AG20443 (cell line): ENCODE results near the gene WIPF3.

Source experiments
- DNase-seq: peaks from one replicate; pipeline ENCODE4 v3.0.0; 2012; ENCODE audit warnings: low spot score, mixed read lengths

Gene WIPF3, protein sequence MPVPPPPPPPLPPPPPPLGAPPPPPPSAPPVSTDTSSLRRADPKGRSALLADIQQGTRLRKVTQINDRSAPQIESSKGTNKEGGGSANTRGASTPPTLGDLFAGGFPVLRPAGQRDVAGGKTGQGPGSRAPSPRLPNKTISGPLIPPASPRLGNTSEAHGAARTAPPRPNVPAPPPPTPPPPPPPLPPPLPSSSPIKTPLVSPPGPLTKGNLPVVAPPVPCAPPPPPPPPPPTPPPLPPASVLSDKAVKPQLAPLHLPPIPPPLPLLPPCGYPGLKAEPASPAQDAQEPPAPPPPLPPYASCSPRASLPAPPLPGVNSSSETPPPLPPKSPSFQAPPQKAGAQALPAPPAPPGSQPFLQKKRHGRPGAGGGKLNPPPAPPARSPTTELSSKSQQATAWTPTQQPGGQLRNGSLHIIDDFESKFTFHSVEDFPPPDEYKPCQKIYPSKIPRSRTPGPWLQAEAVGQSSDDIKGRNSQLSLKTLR

DNA sequence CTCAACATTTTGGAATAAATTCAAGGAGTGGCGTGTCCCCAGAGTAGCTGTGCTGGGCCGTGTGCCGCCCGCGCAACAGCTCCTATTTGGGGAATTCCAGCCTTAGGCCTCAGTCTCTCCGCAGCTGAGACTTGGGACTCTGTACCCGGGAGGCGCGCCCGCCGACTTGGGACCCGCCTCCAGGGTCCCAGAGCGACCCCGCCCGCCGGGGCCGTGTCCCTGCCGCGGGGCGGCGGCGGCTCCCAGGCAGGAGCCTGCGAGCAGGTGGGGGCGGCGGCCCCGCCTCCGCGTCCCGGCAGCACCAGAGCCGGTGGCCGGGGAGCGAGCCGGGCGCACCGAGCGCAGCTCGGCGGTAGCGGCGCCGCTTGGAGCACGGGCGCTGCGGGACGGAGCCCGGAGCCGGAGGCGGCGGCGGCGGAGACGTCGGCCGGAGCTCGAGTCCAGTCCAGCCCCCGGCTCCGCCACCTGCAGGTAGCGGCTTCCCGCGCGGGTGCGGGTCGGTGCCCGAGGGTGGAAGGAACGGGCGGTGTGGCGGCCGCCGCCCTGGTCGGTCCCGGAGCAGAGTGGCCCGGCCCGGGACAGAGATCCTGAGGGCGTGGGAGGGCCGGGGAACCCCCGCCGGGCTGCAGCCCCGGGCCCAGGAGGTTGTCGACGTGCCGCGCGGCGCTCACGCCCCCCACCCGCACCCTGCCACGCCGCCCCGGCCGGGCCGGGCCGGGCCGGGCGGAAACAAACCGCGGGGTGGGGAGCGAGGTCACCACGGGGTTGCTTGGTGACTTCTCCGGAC lies at the start of gene WIPF3:
Gene WIPF3 (plus strand): TSS at position 301 of the 787 bp plus-strand sequence. CDS start 28,217 bp downstream, outside the sequence.
- peak; percentile 66 for DNase-seq

DNA sequence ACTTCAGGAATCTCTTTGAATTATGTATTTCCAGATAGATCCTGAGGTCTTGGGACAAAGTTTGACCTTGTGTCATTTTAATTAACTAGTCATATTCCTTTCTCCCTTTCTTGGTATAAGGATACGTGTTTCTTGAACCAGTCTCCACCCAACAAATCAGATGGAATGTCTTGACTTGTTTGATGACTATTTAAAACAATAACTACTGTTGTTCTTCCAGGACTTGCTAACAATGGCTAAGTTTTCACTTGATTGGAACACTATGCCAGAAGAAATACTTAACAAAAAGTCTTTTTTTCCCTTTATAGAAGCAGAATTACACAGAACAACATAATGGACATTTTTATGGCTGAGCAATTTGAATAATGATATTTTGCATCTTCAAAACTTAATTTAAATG lies 43.0 kb upstream of the WIPF3 start:
- DNase-seq: no peak

DNA sequence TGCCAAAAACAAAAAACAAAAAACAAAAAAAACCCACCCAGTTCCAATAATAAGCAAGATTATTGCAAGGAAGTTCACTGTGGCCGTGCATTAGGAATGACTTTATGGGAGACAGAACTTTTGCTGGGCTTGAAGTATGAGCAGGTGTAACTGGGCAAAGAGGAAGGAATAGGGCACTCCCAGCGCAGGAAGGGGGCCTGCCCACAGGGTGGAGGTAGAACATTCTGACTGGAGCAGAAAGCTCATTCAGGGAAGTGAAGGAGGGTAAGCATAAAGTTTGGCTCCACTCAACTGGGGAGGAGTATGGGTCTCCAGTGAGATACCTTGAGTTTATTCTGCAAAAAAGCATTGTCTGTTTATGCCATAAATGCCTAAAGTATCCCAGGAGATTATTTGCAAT lies 42.1 kb upstream of the WIPF3 start:
- no peak for DNase-seq

DNA sequence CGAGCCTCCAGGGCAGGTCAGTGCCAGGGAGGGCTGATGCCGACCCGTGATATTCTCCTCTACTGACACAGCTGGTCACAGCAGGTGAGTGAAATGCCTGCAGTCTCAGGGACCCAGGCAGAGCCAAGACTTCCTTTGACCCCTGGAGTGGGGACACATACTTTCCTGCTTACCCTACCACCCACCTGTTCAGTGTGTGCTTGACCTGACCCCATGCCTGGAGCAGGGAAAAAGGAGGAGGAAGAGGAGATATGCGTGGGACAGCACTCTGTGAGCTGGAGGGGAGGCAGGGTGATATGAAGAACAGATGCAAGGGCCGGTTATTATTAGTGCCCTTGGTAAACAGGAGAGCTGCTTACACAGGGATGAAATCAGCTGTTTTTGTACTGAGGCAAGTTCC lies 40.8 kb upstream of the WIPF3 start:
- no peak for DNase-seq

DNA sequence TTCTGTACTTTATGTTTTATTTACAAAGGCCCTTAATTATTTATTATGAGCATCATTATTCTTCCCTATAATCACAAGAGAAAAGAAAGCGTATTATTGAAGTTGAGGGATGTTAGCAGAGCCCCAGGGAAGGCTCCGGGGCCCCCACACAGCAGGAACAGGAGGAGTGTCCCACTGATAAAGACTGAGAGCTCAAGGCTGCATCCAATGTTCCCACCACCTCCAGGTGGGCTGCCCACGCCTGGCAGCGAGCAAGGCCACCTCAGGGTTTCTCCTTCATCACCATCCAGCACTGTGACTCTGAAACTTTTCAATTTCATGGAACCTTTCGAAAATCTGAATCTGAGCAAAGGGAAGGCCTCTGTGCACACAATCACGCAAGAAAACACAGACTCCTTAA lies 35.9 kb upstream of the WIPF3 start:
- no peak for DNase-seq

DNA sequence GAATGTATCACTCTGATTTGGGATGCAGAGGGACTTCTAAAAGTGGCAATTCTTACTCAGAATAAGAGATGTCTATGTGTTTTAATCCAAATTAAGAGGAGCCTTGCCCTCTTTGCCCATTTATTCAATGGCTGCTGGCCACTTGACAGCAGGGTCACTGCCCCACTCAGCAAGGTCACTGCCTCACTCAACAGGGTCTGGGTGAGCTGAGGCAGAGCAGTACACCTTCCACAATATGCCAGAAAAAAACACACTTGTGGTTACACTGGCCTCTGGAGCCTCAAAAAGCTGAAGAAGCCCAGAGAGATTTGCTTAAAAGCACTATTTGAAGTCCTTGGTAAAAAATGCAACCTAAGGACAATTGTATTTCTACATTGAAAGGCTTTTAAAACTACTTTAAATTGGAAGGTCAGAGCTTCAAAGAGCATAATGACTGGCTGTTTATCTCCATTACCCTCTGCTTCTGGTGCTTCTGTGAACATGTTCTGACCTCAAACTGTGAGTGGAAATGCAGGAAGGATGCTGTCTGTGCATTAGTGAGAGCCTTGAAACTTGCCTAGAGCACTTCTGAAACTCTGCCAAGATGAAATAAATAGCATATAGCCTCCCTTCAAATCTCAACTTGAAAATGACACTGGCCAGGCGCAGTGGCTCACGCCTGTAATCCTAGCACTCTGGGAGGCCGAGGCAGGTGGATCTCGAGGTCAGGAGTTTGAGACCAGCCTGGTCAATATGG lies 35.1 kb upstream of the WIPF3 start:
- no peak for DNase-seq

DNA sequence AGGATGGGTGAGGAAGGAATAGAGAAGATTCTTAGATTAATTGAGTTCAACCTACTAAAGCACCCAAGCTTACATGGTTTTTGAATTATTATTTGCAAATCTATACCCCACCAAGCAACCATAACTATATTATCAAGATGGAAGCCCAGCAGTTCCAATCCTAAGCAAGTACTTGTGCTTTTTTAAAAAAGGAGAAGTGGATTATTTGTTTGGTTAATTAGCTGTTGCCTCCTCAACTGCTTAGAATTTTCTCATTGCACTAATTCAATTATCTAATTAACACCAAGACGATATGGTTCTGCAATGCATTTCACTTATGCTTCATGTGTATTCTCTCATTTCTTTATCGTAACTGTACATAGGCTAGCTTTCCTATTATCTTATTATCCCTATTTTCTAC lies 27.3 kb upstream of the WIPF3 start:
- no peak for DNase-seq

DNA sequence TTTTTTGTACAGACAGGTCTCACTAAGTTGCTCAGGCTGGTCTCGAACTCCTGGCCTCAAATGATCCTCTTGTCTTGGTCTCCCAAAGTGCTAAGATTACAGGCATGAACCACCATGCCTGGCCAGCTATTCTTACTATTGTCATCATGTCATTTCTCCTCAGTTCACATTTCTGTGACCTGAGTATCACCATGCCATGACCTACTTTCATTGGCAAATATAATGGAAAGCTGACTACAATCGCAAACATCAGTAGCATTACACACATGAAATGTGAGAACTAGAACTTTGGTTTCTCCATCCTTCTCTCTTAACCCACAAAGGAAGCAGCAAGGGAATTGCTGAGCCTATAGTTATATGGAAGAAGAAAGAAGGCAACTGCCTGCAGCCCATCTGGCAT lies 26.0 kb upstream of the WIPF3 start:
- DNase-seq: no peak

DNA sequence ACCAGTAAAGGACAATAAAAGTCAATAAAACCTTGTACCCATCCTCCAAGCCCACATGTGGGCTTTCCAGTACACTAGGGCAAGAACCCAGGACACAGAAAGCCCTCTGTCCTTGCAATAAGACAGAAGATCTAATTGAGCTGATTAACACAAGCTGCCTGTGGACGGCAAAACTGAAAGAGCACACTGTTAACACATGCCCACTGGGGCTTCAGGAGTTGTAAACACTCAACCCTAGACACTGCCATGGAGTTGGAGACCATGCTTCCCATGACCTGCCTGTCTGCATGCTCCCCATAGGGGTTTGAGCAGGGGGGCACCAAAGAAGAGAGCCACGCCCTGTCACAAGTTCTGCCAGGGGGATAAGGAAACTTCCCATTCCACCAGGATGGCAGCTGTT lies 22.6 kb upstream of the WIPF3 start:
- no peak for DNase-seq

DNA sequence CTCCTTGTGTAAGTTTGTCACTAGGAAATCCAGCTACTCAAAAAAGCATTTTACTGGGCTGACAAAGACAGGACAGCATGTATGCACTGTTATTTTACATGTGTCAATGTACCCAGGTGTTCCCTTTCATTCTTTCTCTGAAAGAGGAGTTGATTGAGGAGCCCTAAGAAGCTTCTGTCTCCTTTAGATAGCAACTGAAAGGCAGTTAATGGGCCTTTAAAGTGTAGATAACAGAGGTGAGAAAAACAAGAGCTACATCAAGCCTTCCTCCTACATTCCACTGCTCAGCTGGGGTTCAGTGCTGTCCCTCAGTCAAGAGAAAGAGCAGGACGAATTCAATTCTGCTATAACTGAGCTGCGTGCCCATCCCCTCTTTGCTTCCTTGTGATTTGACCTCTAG lies 12.8 kb upstream of the WIPF3 start:
- DNase-seq: no peak

DNA sequence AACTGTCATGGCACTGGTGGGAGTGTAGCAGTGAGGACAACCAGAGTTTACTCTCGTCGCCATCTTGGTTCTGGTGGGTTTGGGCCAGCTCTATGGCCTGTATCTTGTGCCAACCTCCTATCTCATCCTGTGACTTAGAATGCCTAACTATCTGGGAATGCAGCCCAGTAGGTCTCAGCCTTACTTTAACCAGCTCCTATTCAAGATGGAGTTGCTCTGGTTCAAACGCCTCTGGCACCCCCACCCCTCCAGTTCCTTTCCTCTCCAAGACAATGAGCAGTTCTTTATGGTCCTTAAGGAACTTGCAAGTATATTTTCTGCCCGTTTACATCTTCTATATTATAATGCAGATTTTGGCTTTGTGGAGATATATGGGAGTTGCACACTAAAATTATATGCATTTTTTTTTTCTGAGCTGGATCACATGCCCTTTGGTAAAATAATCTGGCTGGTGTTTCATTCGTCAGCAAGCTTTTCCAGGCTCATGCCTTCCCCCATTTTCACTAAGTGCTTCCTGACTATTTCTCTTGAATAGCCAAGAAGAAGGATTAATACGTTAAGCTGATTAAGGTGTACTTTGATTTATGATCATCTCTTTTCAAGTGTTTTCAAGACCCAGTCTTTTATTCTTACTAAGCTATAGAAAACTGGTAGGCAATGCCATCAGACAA lies 11.2 kb upstream of the WIPF3 start:
- no peak for DNase-seq

DNA sequence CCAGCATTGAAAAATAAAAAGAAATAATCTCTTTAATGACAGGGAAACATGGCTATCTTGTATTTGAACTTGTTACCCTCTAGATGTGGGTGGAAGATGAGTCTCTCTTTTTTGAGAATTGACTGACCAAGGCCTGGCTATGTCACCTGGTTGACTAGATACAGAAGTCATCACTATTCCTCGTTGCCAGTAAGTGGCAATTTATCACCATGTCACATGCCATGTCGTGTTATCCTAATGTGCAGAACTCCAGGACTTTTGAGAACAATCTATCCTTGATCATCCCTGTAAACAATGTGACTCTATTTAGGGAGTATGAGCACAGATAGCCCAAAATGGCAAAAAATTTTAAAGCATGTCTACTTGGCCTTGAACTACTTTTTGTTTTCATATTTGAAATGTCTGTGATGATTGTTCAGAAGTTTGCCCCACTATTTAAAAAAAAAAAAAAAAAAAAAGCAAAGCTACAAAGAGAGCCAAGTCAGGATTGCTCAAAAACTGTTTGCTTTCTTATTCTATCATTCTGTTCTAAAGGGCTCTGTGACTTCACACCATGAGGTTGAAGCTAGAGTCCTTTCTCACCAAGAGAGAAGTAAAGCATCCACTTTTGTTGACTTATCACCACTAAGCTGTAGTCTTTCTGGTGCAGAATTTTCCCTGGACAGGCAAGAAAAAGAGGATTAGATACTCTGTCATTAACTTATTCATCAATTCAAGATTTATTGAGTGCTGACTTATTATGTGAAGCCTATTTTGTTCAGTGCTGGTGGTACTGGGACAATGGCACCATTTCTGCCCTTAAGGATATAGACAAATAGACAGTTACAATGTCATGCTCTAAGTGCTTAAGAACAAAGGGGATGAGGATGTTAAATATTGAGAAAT lies 10.4 kb upstream of the WIPF3 start:
- DNase-seq: no peak

DNA sequence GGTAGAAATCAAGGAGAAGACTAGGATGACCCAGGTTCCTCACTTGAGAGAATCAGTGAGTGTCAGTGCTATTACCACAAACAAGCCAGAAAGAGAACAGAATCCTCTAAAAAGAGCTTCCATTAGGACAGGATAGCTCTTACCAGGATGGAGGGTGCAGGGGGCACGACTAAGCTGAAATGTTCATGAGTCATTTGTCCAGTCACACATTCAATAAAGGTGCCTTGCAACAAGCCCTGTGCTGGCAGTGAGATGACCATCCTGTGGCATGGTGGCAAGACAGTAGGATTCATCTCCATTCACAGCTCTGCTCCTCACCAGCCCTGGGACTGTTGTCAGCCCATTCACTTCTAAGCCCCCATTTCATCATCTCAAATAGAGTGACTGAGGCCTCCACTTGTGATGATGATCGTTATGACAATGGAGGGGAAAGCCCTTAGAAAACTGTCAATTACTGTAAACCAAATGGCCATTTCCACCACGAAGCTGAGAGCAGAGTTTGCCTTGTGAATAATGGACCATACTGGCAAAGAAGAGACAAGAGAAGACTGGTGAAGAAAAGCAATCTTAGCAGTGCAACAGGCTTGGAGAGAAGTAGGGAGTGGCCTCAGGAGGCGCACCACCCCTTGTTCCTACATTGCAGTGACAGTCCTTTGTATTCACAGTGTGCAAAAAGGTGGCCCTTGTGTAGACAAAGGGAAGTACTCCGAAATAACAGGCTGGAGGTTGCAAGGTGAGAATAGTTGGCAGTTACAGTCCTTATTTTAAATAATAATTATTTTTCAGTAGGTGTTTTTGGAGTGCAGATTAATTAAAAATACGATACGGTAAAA lies 9.0 kb upstream of the WIPF3 start:
- DNase-seq: no peak

DNA sequence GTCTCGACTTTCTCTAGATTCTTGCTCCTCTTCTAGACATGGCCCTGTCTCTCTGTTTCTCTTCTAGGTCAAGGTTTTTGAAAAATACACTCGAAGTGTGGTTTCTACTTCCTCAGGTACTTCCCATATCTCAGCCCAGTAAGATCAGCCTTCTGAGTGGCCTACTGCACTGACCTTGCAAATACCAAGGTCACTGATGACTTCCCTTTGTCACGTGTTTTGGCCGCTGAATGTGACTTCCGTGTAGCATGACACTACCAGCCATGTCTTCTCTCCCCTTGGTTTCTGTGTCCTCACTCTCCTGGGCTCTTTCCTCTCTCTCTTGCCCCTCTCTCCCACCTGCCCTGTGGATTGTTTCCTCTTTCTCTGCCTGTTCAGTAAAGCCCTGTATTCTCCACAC lies 7.9 kb upstream of the WIPF3 start:
- DNase-seq: no peak

DNA sequence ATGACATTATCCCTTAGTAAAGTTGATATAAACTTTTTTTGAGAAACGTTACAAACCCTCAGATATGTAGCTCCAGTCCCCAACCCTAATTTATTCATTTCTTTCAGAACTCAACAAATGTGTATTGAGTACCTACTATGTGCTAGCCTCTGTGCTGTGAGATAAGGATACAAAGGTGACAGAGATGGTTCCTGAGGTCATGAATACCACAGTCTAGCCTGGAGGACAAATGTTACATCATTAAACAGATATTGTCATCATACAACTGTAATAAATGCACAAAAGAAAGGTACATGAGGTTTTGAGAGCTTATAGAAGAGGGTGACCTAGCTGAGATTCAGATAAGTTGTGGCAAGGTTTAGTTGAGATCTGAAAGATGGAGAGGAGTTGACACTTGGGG lies 4.4 kb upstream of the WIPF3 start:
- DNase-seq: no peak

DNA sequence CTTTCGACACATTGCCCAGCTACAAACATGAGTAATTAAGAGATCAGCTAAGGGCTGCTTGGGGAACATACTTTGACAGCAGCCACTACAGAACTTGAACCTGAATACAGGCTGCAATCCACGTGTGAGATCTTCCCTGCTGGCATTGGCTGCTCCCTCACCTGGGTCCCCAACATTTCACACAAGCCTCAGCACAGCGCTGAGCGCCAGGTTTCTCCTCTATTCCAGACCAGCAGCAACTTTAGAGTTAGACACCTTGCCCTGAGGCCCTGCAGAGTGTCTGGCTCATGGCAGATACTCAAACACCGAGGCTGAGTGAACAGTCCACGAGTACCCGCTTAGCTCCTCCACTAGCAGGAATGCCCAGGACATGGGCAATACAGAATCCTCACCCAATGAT lies 1.3 kb upstream of the WIPF3 start:
- DNase-seq: no peak

DNA sequence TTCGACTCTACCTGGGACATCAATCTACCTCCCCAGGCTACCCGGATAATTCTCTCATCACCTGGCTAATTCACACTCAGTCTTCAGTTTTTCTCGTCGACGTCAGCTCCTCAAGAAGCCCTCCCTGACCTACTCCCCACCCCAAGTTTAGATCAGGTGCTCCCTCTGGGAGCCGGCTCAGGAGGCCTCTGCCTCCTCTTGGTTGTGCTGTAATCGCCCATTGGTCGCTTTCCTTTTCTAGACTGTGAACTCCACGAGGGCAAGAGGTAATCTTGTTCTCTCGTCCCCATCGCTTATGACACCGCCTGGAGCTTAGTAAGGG lies 461 bp upstream of the WIPF3 start:
- DNase-seq: no peak

DNA sequence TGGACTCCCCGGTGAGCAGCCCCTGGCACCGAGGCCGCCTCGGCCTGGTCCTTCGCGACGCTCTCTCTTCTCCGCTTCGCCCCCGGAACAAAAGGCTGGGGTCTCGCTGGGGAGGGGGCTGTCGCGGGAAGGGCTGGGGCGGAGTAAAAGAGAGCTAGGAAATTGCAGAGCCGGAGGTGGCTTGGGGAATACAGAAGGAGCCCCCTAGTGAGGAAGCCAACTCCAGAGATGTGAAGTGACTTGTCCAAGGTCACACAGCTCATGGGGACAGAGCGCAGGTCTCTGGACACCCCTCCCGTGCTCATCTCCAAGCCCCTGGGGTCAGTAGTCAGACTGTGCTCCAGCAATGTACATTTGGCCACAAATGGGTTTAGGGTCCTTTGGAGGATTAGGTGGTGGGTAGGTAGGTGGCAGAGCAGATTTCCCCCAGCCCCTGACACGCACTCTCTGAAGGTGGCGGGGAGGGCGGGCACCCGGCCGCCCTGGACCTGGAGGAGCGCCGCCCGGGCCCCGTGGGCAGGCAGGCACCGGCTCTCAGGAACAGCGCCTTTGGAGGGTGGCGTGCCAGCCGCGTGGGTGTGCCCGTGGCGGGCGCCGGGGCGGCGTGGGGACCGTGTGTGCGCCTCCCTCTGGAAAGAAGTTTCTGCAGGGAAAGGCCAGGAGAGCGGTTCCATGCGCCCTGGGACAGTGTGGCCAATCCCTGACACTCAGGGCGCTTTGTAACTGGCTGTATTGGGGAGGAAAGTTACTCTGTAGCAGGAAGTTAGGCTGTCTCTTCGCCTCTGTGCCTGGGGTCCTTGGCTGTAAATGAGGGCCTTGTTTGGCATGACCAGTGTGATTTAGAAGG lies 910 bp downstream of the WIPF3 start:
- peak; percentile 53 for DNase-seq

DNA sequence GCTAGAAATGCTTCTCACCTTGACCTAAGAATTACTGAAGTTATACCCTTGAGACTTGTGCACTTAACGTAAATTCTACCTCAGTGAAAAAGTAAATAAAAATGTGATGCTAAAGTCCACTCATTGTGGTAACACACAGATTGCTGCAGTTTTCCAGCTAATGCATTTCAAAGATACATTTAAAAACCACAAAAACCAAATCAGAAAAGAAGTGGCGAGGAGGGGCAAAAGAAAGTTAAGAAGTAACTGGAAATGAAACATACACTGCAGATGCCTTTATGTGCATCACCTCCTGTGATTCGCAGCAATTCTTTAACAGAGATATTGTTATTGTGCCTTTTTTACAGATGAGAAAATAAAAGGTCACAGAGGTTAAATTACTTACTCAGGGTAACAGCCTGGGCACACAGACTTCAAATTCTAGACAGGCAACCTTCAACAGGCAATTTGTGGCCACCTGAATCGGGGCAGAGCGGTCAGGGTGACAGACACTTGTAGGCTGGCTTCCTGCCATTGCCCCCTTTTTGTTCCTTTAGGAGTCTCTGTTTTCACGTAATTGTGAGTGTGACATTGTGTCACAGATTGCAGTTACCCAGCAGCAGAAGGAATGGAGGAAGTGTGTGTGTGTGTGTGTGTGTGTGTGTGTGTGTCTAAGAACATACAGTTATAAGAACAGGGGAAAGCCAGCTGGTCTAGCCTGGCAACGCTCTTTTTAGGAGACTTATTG lies 1.9 kb downstream of the WIPF3 start:
- no peak for DNase-seq
